HepG2 (cell line): ENCODE measurements around the gene NOL4L. TPM values are rescaled to one million over a fixed set of nuclear protein-coding genes. Genes with fewer than 3 reads are reported as not detected.

ENCODE experiments used
- ELF3 ChIP-seq: IDR thresholded peaks from 2 replicates; pipeline ENCODE4 v1.6.1; 2016; ENCODE audit warnings: missing genetic modification reagents, missing compliant biosample characterization
- FOXC1 ChIP-seq: sonication (generic); formaldehyde crosslinking; IDR thresholded peaks from 2 replicates; pipeline ENCODE4 v1.8.0; 2022; ENCODE audit warnings: mild to moderate bottlenecking, missing genetic modification reagents, borderline replicate concordance
- ISL2 ChIP-seq: sonication (generic); formaldehyde crosslinking; IDR thresholded peaks from 2 replicates; pipeline ENCODE4 v1.5.0; 2020; ENCODE audit warnings: missing genetic modification reagents
- MAFG ChIP-seq: sonication (generic); formaldehyde crosslinking; IDR thresholded peaks from 2 replicates; pipeline ENCODE4 v1.5.1; 2020; ENCODE audit warnings: mild to moderate bottlenecking, missing genetic modification reagents
- SOX13 ChIP-seq, 3 experiments: fragments of 450-650 bp in 1 of 3; sonication (generic) in 1 of 3; formaldehyde crosslinking in 1 of 3; IDR thresholded peaks in 2 of 3; conservative IDR thresholded peaks in 1 of 3; 2 replicates each; pipeline versions ENCODE4 v1.5.0 to v1.6.1; 2016 to 2020; ENCODE audit warnings: antibody characterized with exemption in 1 of 3, mild to moderate bottlenecking in 1 of 3, missing compliant biosample characterization in 1 of 3, missing genetic modification reagents in 1 of 3, moderate library complexity in 1 of 3
- ZBTB7A ChIP-seq: sonication (generic); formaldehyde crosslinking; IDR thresholded peaks from 2 replicates; pipeline ENCODE4 v1.8.0; 2022; ENCODE audit warnings: mild to moderate bottlenecking, missing genetic modification reagents
- ZBTB7B ChIP-seq: sonication (generic); formaldehyde crosslinking; IDR thresholded peaks from 2 replicates; pipeline ENCODE4 v1.4.0; 2020; ENCODE audit warnings: missing genetic modification reagents
- ZMYM4 ChIP-seq: sonication (generic); formaldehyde crosslinking; IDR thresholded peaks from 2 replicates; pipeline ENCODE4 v1.8.1; 2023; ENCODE audit warnings: mild to moderate bottlenecking, missing genetic modification reagents
- ZNF281 ChIP-seq: sonication (generic); formaldehyde crosslinking; IDR thresholded peaks from 2 replicates; pipeline ENCODE4 v1.4.0; 2020; ENCODE audit warnings: missing genetic modification reagents, borderline replicate concordance
- ZNF589 ChIP-seq: sonication (generic); formaldehyde crosslinking; conservative IDR thresholded peaks from 2 replicates; pipeline ENCODE4 v1.8.0; 2022; ENCODE audit warnings: mild to moderate bottlenecking, moderate library complexity, missing genetic modification reagents
- ZNF615 ChIP-seq: sonication (generic); formaldehyde crosslinking; IDR thresholded peaks from 2 replicates; pipeline ENCODE4 v1.5.0; 2020; ENCODE audit warnings: mild to moderate bottlenecking, missing genetic modification reagents, borderline replicate concordance
- ZNF770 ChIP-seq: sonication (generic); formaldehyde crosslinking; IDR thresholded peaks from 2 replicates; pipeline ENCODE4 v1.5.0; 2020; ENCODE audit warnings: mild to moderate bottlenecking, missing genetic modification reagents
- polyA plus RNA-seq, 8 experiments: library from polyadenylated mRNA; depleted of rRNA in 3 of 8; stranded (reverse) in 7 of 8; unstranded in 1 of 8; fragments of >200 nt; fragmentation: Illumina TruSeq in 4 of 8; extraction: Trizol in 4 of 8; gene quantifications; 2 replicates each; pipeline versions ENCODE4 v1.2.1 to v1.2.3, GENCODE V29; 2011 to 2016; ENCODE audit warnings: low read depth in 4 of 8, missing spikeins in 1 of 8, mixed read lengths in 1 of 8; ENCODE audit not compliant: insufficient read depth in 1 of 8
- total RNA-seq, 5 experiments: library from RNA; depleted of rRNA; stranded (reverse); fragments of >200 nt; fragmentation: Illumina TruSeq; extraction: Trizol; gene quantifications; 2 replicates each; pipeline ENCODE4 v1.2.3, GENCODE V29; 2016; ENCODE audit warnings: low read depth in 1 of 5
- TF ChIP-seq, protein P1 (sequence below): IDR thresholded peaks from 2 replicates; pipeline ENCODE4 v1.6.1; 2016; ENCODE audit warnings: missing genetic modification reagents, missing compliant biosample characterization
- TF ChIP-seq, protein P2 (sequence below): sonication (generic); formaldehyde crosslinking; IDR thresholded peaks from 2 replicates; pipeline ENCODE4 v1.5.1; 2020; ENCODE audit warnings: mild to moderate bottlenecking, missing genetic modification reagents, borderline replicate concordance

NOL4L gene
- total and polyA plus RNA-seq, 2 of the 13 experiments (the other 11 are each of a cell fraction or from before 2014, with no cell fraction given): 16.6 to 35.4 TPM

- TF ChIP-seq ZNF281 (CRISPR knock-in tag) (0 out of 2 replicates have a peak, but pooled peaks have one; percentile 11), ZBTB7A (CRISPR knock-in tag) (no peak; the same call in 1 of the 2 replicates), SOX13 (IDR thresholded peaks at IDR 0.05) (no peak), SOX13 (CRISPR knock-in tag; conservative IDR thresholded peaks at IDR 0.05 in 1 of 2, IDR thresholded peaks at IDR 0.05 in 1 of 2) (0 out of 4 replicates have a peak, but pooled peaks of 1 of the 2 experiments have one; percentile 5), ZBTB7B (CRISPR knock-in tag) (no peak), ZNF770 (CRISPR knock-in tag) (peak; percentile 34; the same call in 1 of the 2 replicates), FOXC1 (CRISPR knock-in tag) (no peak), MAFG (CRISPR knock-in tag) (no peak), ISL2 (0 out of 2 replicates have a peak, but pooled peaks have one; percentile 34), ELF3 (CRISPR knock-in tag) (0 out of 2 replicates have a peak, but pooled peaks have one; percentile 1), ZNF589 (CRISPR knock-in tag) (no peak), ZMYM4 (CRISPR knock-in tag) (no peak), ZNF615 (CRISPR knock-in tag) (no peak)
- TF ChIP-seq, protein P1, sequence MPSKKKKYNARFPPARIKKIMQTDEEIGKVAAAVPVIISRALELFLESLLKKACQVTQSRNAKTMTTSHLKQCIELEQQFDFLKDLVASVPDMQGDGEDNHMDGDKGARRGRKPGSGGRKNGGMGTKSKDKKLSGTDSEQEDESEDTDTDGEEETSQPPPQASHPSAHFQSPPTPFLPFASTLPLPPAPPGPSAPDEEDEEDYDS (CRISPR knock-in tag): peak; percentile 35; the same call in 1 of the 2 replicates
- TF ChIP-seq, protein P2, sequence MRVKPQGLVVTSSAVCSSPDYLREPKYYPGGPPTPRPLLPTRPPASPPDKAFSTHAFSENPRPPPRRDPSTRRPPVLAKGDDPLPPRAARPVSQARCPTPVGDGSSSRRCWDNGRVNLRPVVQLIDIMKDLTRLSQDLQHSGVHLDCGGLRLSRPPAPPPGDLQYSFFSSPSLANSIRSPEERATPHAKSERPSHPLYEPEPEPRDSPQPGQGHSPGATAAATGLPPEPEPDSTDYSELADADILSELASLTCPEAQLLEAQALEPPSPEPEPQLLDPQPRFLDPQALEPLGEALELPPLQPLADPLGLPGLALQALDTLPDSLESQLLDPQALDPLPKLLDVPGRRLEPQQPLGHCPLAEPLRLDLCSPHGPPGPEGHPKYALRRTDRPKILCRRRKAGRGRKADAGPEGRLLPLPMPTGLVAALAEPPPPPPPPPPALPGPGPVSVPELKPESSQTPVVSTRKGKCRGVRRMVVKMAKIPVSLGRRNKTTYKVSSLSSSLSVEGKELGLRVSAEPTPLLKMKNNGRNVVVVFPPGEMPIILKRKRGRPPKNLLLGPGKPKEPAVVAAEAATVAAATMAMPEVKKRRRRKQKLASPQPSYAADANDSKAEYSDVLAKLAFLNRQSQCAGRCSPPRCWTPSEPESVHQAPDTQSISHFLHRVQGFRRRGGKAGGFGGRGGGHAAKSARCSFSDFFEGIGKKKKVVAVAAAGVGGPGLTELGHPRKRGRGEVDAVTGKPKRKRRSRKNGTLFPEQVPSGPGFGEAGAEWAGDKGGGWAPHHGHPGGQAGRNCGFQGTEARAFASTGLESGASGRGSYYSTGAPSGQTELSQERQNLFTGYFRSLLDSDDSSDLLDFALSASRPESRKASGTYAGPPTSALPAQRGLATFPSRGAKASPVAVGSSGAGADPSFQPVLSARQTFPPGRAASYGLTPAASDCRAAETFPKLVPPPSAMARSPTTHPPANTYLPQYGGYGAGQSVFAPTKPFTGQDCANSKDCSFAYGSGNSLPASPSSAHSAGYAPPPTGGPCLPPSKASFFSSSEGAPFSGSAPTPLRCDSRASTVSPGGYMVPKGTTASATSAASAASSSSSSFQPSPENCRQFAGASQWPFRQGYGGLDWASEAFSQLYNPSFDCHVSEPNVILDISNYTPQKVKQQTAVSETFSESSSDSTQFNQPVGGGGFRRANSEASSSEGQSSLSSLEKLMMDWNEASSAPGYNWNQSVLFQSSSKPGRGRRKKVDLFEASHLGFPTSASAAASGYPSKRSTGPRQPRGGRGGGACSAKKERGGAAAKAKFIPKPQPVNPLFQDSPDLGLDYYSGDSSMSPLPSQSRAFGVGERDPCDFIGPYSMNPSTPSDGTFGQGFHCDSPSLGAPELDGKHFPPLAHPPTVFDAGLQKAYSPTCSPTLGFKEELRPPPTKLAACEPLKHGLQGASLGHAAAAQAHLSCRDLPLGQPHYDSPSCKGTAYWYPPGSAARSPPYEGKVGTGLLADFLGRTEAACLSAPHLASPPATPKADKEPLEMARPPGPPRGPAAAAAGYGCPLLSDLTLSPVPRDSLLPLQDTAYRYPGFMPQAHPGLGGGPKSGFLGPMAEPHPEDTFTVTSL (CRISPR knock-in tag): no peak
Observed at GRCh38 chr20:32580970-32581838, 3.9 kb downstream of the NOL4L start (continued).
